22Rv1 (cell line): ENCODE data around the gene ACTR8.

Experiments used
- CTCF ChIP-seq: fragments of 450-650 bp; IDR thresholded peaks from 2 replicates; pipeline ENCODE4 v1.5.1; 2017; ENCODE audit warnings: mild to moderate bottlenecking
- ZFX ChIP-seq: fragments of 450-650 bp; IDR thresholded peaks from 2 replicates; pipeline ENCODE4 v1.6.1; 2017; ENCODE audit warnings: antibody characterized with exemption, borderline replicate concordance

GRCh38 chr3:53817809-53818208, 64.1 kb downstream of the ACTR8 start:
- TF ChIP-seq CTCF (no peak), ZFX (no peak)
